ENCODE results near the gene FUZ.

GRCh38 chr19:49852631-49853126, 39.6 kb upstream of the FUZ start:
- no peak for TF ChIP-seq POLR2A (IDR thresholded peaks at IDR 0.05)
- no peak for TF ChIP-seq CTCF (IDR thresholded peaks at IDR 0.05)
